Measurements from ENCODE around the gene ARMC9. TPM values are rescaled to one million over a fixed set of nuclear protein-coding genes. Genes with fewer than 3 reads are reported as not detected.

Gene ARMC9
- total RNA-seq, 1 donor from 2014 or later: 19.3 TPM

GRCh38 chr2:231330311-231330710 lies 131.9 kb downstream of the ARMC9 start:
- H3K27me3 Mint-ChIP-seq (ENCODE audit: unreplicated experiment): peaks cover 7% of the 10 kb centered on the region
- no peak overlapping the region for H3K27ac Mint-ChIP-seq (ENCODE audit: unreplicated experiment)
- TF ChIP-seq CTCF (IDR thresholded peaks at IDR 0.05; ENCODE audit: partially characterized antibody, unreplicated experiment): no peak
- peaks cover 7% of the 10 kb centered on the region for H3K4me1 Mint-ChIP-seq (ENCODE audit: low read depth, unreplicated experiment)
- no peak overlapping the region for H3K4me3 Mint-ChIP-seq (ENCODE audit: unreplicated experiment)
- H3K36me3 Mint-ChIP-seq (ENCODE audit: unreplicated experiment): peaks cover 7% of the 10 kb centered on the region
- peaks cover 8% of the 10 kb centered on the region for H3K9me3 Mint-ChIP-seq (ENCODE audit: unreplicated experiment)
- no peak for DNase-seq

GRCh38 chr2:231331533-231331932 lies 133.1 kb downstream of the ARMC9 start:
- peaks cover 8% of the 10 kb centered on the region for H3K9me3 Mint-ChIP-seq (ENCODE audit: unreplicated experiment)
- peaks cover 7% of the 10 kb centered on the region for H3K36me3 Mint-ChIP-seq (ENCODE audit: unreplicated experiment)
- TF ChIP-seq CTCF (IDR thresholded peaks at IDR 0.05; ENCODE audit: partially characterized antibody, unreplicated experiment): no peak
- no peak overlapping the region for H3K27ac Mint-ChIP-seq (ENCODE audit: unreplicated experiment)
- H3K27me3 Mint-ChIP-seq (ENCODE audit: unreplicated experiment): peaks cover 7% of the 10 kb centered on the region
- no peak for DNase-seq
- H3K4me1 Mint-ChIP-seq (ENCODE audit: low read depth, unreplicated experiment): peaks cover 7% of the 10 kb centered on the region
- no peak overlapping the region for H3K4me3 Mint-ChIP-seq (ENCODE audit: unreplicated experiment)

- TF ChIP-seq CTCF (IDR thresholded peaks at IDR 0.05; ENCODE audit: partially characterized antibody, unreplicated experiment): no peak
- no peak overlapping the region for H3K4me3 Mint-ChIP-seq (ENCODE audit: unreplicated experiment)
- H3K27me3 Mint-ChIP-seq (ENCODE audit: unreplicated experiment): peaks cover 7% of the 10 kb centered on the region
- peaks cover 7% of the 10 kb centered on the region for H3K36me3 Mint-ChIP-seq (ENCODE audit: unreplicated experiment)
- H3K27ac Mint-ChIP-seq (ENCODE audit: unreplicated experiment): no peak overlapping the region
- DNase-seq: no peak
- peaks cover 7% of the 10 kb centered on the region for H3K4me1 Mint-ChIP-seq (ENCODE audit: low read depth, unreplicated experiment)
- peaks cover 8% of the 10 kb centered on the region for H3K9me3 Mint-ChIP-seq (ENCODE audit: unreplicated experiment)
Observed at GRCh38 chr2:231332388-231332787, 134.0 kb downstream of the ARMC9 start.

GRCh38 chr2:231332872-231333500 lies 134.6 kb downstream of the ARMC9 start:
- Mint-ChIP-seq H3K9me3 (ENCODE audit: unreplicated experiment) (peaks cover 8% of the 10 kb centered on the region), H3K27ac (ENCODE audit: unreplicated experiment) (no peak overlapping the region), H3K36me3 (ENCODE audit: unreplicated experiment) (peaks cover 7% of the 10 kb centered on the region), H3K27me3 (ENCODE audit: unreplicated experiment) (peaks cover 7% of the 10 kb centered on the region), H3K4me3 (ENCODE audit: unreplicated experiment) (no peak overlapping the region), H3K4me1 (ENCODE audit: low read depth, unreplicated experiment) (peaks cover 7% of the 10 kb centered on the region)
- TF ChIP-seq CTCF (IDR thresholded peaks at IDR 0.05; ENCODE audit: partially characterized antibody, unreplicated experiment): no peak
- no peak for DNase-seq

GRCh38 chr2:231334179-231334930 lies 135.9 kb downstream of the ARMC9 start:
- Mint-ChIP-seq H3K9me3 (ENCODE audit: unreplicated experiment) (peaks cover 6% of the 10 kb centered on the region), H3K27me3 (ENCODE audit: unreplicated experiment) (peaks cover 7% of the 10 kb centered on the region), H3K27ac (ENCODE audit: unreplicated experiment) (peak overlapping the region; percentile 12), H3K4me1 (ENCODE audit: low read depth, unreplicated experiment) (peaks cover 6% of the 10 kb centered on the region), H3K36me3 (ENCODE audit: unreplicated experiment) (peaks cover 7% of the 10 kb centered on the region), H3K4me3 (ENCODE audit: unreplicated experiment) (no peak overlapping the region)
- no peak for DNase-seq
- no peak for TF ChIP-seq CTCF (IDR thresholded peaks at IDR 0.05; ENCODE audit: partially characterized antibody, unreplicated experiment)
